Memory B cell (primary cell): ENCODE data around the gene GPR37L1.

Experiments
- ATAC-seq: fragments of 150-1000 bp; cut with Tn5 transposase; 2 replicates; pipeline ENCODE4 v1.10.0; 2021; ENCODE audit warnings: low read depth, mild to moderate bottlenecking, moderate library complexity
- DNase-seq, 2 donors: peaks; one replicate each; pipeline ENCODE4 v3.0.0; 2022; ENCODE audit warnings: low spot score in 2 of 2
- H3K27ac Mint-ChIP-seq: one replicate; pipeline ENCODE4 v1.8.0; 2022; ENCODE audit warnings: mild to moderate bottlenecking, moderate library complexity, mixed read lengths
- H3K27me3 Mint-ChIP-seq: one replicate; pipeline ENCODE4 v1.8.0; 2022; ENCODE audit warnings: mixed read lengths
- H3K36me3 Mint-ChIP-seq: one replicate; pipeline ENCODE4 v1.8.0; 2022; ENCODE audit warnings: mild to moderate bottlenecking, mixed read lengths
- H3K4me1 Mint-ChIP-seq: one replicate; pipeline ENCODE4 v1.8.0; 2022; ENCODE audit warnings: mixed read lengths
- H3K4me3 Mint-ChIP-seq: one replicate; pipeline ENCODE4 v1.8.0; 2022; ENCODE audit warnings: mild to moderate bottlenecking, moderate library complexity, mixed read lengths
- H3K9me3 Mint-ChIP-seq: one replicate; pipeline ENCODE4 v1.8.0; 2022; ENCODE audit warnings: mixed read lengths

Gene GPR37L1

DNA sequence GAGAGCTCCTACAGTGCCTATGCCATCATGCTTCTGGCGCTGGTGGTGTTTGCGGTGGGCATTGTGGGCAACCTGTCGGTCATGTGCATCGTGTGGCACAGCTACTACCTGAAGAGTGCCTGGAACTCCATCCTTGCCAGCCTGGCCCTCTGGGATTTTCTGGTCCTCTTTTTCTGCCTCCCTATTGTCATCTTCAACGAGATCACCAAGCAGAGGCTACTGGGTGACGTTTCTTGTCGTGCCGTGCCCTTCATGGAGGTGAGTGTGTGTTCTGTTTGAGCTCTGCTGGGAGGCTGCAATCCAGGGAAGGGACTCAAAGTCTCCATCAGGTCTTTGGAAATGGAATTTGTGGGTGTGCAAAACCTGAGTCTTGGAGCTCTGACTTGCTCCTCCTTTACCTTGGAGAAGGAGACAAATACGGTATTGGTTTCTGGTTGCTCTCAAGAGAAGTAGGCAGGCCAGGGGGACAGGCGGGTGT lies 658 bp downstream of the GPR37L1 start:
- no peaks in the 10 kb centered on the region for H3K36me3 Mint-ChIP-seq
- DNase-seq: no peak
- H3K4me1 Mint-ChIP-seq: no peaks in the 10 kb centered on the region
- no peaks in the 10 kb centered on the region for H3K9me3 Mint-ChIP-seq
- ATAC-seq: no peak
- H3K4me3 Mint-ChIP-seq: no peak overlapping the region
- H3K27me3 Mint-ChIP-seq: peaks cover 19% of the 10 kb centered on the region
- no peak overlapping the region for H3K27ac Mint-ChIP-seq

DNA sequence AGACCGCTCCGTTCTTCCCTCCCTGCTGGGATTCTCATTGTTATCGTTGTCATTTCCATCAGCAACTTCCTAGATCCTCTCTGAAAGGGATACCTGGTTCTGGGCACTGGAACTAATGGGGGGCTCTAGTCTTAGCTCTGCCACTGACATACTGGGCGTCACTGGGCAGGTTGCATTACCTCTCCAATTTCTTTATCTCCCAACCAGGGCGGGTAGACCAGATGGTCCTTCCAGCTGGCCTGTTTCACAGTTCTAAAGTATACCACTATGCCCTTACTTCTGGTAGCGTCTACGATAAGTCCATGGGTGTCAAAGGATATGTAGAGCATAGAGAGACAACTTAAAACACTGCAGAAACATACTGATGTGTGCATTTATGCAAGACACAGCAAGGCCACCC lies 1.4 kb downstream of the GPR37L1 start:
- DNase-seq: no peak
- Mint-ChIP-seq H3K4me3 (no peak overlapping the region), H3K27ac (no peak overlapping the region), H3K36me3 (peaks cover 3% of the 10 kb centered on the region), H3K27me3 (peaks cover 19% of the 10 kb centered on the region), H3K4me1 (no peaks in the 10 kb centered on the region), H3K9me3 (no peaks in the 10 kb centered on the region)
- ATAC-seq: no peak

DNA sequence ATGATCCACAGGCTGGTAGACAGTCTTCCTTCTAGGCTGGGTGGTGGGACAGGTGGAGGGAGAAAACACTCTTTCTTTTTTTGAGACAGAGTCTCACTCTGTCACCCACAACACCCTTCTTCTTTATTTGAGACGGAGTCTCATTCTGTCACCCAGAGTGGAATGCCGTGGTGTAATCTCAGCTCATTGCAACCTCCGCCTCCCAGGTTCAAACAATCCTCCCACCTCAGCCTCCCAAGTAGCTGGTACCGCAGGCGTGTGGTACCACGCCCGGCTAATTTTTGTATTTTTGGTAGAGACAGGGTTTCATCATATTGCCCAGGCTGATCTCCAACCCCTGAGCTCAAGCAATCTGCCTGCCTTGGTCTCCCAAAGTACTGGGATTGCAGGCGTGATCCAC lies 2.9 kb downstream of the GPR37L1 start:
- DNase-seq: no peak
- no peak for ATAC-seq
- H3K4me1 Mint-ChIP-seq: no peaks in the 10 kb centered on the region
- H3K4me3 Mint-ChIP-seq: no peak overlapping the region
- H3K9me3 Mint-ChIP-seq: no peaks in the 10 kb centered on the region
- no peak overlapping the region for H3K27ac Mint-ChIP-seq
- H3K36me3 Mint-ChIP-seq: peaks cover 3% of the 10 kb centered on the region
- H3K27me3 Mint-ChIP-seq: peaks cover 19% of the 10 kb centered on the region

DNA sequence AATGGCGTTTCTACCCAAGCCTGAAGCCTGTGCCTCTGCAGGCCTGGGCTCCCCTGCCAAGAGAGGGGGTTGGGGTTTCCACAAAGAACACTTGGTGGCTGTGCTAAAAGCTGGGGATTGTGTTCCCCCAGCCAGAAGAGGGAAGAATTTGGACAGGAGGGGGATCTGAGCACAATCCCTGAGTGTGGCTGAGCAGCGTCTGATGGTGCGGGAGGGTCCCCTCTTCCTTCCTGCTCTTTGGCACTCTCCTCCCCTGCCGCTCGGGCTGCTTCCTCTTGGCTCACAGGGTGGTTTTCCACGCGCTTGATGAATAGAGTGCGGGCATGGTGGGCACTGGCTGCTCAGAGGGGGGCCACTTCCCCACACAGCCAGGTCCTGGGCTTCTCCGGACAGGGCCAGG lies 3.7 kb downstream of the GPR37L1 start:
- no peaks in the 10 kb centered on the region for H3K4me1 Mint-ChIP-seq
- DNase-seq: no peak
- H3K36me3 Mint-ChIP-seq: peaks cover 3% of the 10 kb centered on the region
- H3K27ac Mint-ChIP-seq: no peak overlapping the region
- ATAC-seq: no peak
- H3K27me3 Mint-ChIP-seq: peaks cover 17% of the 10 kb centered on the region
- no peak overlapping the region for H3K4me3 Mint-ChIP-seq
- no peaks in the 10 kb centered on the region for H3K9me3 Mint-ChIP-seq

DNA sequence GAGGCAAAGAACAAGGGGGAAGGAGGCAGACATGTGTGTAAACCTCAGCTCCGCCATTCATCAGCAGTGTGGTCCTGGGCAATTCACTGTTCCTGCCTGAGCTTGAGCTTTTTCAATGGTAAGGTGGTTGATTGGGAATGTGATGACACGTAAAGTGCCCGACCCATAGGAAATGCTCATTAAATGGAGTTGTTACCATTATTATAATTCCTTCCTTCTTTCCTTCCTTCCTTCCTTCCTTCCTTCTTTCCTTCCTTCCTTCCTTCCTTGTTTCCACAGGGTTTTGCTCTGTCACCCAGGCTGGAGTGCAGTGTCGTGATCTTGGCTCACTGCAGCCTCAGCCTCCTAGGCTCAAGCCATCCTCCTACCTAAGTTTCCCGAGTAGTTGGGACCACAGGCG lies 4.3 kb downstream of the GPR37L1 start:
- Mint-ChIP-seq H3K27me3 (peaks cover 12% of the 10 kb centered on the region), H3K4me1 (no peaks in the 10 kb centered on the region)

DNA sequence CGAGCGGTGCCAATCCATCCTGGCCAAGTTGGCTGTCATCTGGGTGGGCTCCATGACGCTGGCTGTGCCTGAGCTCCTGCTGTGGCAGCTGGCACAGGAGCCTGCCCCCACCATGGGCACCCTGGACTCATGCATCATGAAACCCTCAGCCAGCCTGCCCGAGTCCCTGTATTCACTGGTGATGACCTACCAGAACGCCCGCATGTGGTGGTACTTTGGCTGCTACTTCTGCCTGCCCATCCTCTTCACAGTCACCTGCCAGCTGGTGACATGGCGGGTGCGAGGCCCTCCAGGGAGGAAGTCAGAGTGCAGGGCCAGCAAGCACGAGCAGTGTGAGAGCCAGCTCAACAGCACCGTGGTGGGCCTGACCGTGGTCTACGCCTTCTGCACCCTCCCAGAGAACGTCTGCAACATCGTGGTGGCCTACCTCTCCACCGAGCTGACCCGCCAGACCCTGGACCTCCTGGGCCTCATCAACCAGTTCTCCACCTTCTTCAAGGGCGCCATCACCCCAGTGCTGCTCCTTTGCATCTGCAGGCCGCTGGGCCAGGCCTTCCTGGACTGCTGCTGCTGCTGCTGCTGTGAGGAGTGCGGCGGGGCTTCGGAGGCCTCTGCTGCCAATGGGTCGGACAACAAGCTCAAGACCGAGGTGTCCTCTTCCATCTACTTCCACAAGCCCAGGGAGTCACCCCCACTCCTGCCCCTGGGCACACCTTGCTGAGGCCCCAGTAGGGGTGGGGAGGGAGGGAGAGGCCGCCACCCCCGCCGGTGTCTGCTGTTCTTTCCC lies 5.3 kb downstream of the GPR37L1 start:
- Mint-ChIP-seq H3K4me3 (no peak overlapping the region), H3K36me3 (peaks cover 10% of the 10 kb centered on the region), H3K9me3 (no peaks in the 10 kb centered on the region), H3K27ac (peak overlapping the region; percentile 18), H3K27me3 (peaks cover 12% of the 10 kb centered on the region), H3K4me1 (no peaks in the 10 kb centered on the region)
- ATAC-seq (no peak), DNase-seq (no peak)

More for the DNA sequence above, 4.3 kb downstream of the GPR37L1 start:
- no peak for ATAC-seq
- no peak for DNase-seq
- Mint-ChIP-seq H3K27ac (no peak overlapping the region), H3K36me3 (peaks cover 4% of the 10 kb centered on the region), H3K9me3 (no peaks in the 10 kb centered on the region), H3K4me3 (no peak overlapping the region)

DNA sequence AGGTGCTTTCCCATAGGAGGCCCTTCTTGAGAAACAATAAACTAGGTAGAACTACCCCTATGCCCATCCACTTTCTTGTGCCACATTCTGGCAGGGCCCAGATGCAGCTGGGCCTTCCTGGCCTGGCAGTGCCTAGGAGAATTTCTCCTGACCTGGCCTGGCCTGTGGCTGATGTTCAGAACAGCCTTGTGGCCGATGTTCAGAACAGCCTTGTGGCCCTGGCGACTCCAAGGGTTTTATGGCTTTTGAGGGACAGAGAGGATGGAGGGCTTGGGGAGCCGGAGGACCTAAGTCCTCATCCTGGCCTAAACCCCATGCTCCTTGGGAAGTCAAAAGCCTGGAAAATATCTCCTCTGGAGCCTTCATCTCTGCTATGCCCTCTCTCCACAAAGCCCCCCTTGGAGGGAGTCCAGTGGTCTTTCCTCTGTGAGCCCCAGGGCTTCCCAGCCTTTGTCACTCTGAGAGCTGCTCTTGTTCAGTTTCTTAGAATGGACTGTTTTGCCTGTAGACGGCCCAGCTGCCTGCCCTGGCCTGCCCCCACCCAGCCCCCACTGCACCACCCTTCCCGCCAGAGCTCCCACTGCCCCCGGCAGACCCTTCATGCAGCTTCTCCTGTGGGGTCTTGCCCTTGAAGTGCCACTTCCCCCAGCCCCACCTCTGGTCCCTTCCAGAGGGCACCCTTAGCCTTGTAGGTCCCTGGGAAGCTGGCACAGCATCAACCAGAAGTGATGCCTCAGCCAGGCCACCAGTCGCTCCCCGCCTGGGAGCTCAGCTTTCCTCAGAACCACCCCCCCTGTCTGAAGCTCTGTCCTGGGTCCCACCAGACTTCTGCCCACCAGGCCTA lies 7.0 kb downstream of the GPR37L1 start:
- ATAC-seq (no peak), DNase-seq (no peak)
- Mint-ChIP-seq H3K36me3 (peaks cover 12% of the 10 kb centered on the region), H3K4me3 (no peak overlapping the region), H3K4me1 (no peaks in the 10 kb centered on the region), H3K27me3 (peaks cover 3% of the 10 kb centered on the region), H3K27ac (no peak overlapping the region), H3K9me3 (no peaks in the 10 kb centered on the region)

DNA sequence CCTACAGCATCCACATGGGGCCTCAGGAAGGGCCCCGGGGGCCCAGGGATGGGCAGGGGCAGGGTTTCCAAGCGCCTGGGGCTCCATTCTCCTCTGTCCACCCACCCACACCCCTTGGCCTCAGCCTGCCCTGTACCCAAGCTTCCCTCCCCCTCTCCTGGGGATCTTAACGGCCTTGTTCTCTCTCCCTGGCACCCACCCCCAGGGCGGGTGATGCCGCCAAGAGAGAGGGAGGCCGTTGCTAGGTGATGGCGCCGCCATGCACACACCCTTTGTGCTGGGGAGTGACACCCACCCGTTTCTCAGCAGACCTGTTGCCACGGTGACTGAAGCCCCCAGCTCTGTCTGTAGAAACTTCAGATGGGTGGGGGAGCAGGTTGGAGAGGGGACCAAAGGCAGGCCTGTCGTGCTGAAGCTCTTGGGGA lies 7.6 kb downstream of the GPR37L1 start:
- DNase-seq: no peak
- Mint-ChIP-seq H3K36me3 (peaks cover 12% of the 10 kb centered on the region), H3K9me3 (no peaks in the 10 kb centered on the region), H3K4me1 (no peaks in the 10 kb centered on the region), H3K27ac (no peak overlapping the region), H3K4me3 (no peak overlapping the region), H3K27me3 (peaks cover 3% of the 10 kb centered on the region)
- ATAC-seq: no peak

DNA sequence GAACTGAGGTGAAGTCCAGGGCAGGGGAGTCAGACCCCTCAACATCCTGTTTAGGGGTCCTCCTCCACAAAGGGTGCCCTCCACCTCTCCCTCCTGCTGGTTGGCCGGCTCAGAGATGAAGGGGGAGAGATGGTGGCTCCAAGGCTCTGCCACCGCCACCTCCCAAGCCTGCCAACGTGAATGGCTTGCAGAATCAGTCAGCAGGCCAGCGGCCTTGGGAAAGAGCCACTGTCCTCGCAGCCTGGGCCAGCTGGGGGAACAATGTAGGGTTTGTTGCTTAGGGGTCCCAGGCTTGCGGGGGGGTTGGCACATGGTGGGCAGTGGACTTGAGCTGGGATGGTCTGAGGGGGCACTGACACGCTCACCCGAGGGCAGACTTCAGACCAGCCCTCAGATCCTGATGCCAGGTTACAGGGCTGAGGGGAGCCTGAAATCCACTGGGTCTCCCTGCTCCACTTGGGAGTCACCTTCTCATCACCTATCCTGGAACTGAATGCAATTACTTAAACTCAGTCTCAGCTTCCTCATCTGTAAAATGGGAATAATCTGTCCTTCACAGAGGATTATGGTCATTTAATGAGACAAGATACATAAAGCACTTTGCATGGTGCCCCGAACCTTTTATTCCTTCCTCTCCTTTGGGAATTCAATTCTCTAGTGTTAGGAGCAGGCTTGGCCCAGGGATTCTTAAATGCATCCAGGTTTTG lies 8.3 kb downstream of the GPR37L1 start:
- H3K4me1 Mint-ChIP-seq: peaks cover 4% of the 10 kb centered on the region
- H3K36me3 Mint-ChIP-seq: peaks cover 12% of the 10 kb centered on the region
- no peak overlapping the region for H3K4me3 Mint-ChIP-seq
- ATAC-seq: no peak
- H3K27ac Mint-ChIP-seq: no peak overlapping the region
- no peaks in the 10 kb centered on the region for H3K9me3 Mint-ChIP-seq
- peaks cover 3% of the 10 kb centered on the region for H3K27me3 Mint-ChIP-seq
- no peak for DNase-seq

DNA sequence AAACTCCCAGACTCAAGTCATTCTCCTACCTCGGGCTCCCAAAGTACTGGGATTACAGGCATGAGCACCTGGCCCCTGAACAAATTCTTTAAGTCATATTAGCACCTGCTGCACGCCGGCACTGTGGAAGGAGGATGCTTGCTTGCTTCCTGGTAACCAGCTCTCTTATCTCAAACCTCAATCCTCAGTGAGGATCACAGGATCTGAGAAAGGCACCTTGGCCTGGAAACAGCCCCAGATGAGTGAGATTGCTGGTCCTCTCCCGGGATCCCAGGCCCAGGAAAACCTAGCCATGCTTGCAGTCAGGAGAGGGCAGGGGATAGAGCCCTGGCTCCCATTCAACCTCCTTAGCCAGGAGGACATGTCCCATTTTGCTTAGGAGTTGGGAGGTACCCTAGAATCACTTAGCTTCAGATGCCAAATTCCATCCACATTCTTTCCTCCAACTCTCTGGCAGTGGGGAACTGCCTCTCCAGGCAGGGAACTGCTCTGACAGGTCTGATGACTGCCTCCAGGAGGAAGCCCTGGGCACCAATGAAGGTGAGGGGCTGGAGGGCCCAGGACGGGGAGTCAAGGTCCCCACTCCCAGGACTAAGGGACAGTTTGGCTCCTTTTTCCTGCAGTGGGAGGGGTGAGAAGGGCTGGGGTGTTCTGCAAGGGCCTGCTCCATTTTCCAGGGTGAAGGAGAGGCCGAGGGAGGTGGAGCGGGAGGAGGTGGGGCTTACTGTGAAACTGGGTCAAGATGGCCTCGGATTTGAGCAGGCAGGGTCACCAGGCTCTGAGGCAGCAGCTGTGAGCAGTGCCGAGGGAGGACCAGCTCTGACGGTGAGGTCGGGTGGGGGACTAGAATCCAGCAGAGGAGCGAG lies 9.5 kb downstream of the GPR37L1 start:
- Mint-ChIP-seq H3K4me1 (peaks cover 4% of the 10 kb centered on the region), H3K4me3 (no peak overlapping the region), H3K9me3 (no peaks in the 10 kb centered on the region), H3K27ac (no peak overlapping the region), H3K36me3 (peaks cover 14% of the 10 kb centered on the region), H3K27me3 (no peaks in the 10 kb centered on the region)
- no peak for DNase-seq
- no peak for ATAC-seq

DNA sequence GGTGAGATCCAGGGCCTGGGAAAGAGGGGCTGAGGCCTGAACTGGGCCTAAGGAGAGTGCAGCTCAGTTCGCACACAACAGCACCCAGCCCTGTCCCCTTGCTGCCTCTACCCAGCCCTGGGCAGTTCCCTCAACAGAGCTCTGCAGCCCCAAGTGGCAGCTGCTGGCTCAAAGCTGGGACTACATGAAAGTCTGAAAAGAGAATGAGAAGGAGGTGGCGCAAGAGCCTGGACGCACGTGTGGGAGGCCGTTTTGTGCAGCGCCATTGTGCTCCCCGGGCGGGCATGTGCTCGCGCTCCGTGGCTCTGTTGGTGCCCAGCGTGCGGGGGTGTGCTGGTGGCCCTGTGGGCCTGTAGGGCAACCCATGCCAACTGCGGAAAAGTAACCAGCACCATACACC lies 10.3 kb downstream of the GPR37L1 start:
- Mint-ChIP-seq H3K4me1 (peaks cover 5% of the 10 kb centered on the region), H3K36me3 (peaks cover 14% of the 10 kb centered on the region), H3K9me3 (no peaks in the 10 kb centered on the region), H3K27ac (no peak overlapping the region), H3K4me3 (no peak overlapping the region), H3K27me3 (no peaks in the 10 kb centered on the region)
- DNase-seq (no peak), ATAC-seq (no peak)

DNA sequence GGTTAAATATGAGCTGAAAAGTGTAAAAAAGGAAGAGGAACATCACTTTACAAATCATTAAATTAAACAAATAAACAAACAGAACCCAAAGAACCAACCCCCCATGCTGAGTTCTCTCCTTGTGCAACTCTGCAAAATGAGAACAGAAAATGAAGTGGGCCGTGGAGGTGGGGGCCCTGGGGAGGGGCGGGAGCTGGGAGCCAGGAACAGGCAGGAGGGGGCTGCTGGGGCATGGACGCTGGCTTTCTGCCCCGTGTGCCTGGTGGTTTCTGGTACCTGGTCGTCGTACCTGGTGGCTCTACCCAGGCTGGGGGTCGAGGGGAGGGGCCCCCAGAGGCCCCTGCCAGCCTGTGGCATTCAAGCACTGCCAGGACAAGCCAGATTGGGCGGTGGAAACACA lies 10.8 kb downstream of the GPR37L1 start:
- no peaks in the 10 kb centered on the region for H3K9me3 Mint-ChIP-seq
- H3K4me1 Mint-ChIP-seq: peaks cover 8% of the 10 kb centered on the region
- H3K4me3 Mint-ChIP-seq: no peak overlapping the region
- H3K36me3 Mint-ChIP-seq: peaks cover 17% of the 10 kb centered on the region
- DNase-seq (no peak), ATAC-seq (no peak)
- no peak overlapping the region for H3K27ac Mint-ChIP-seq
- H3K27me3 Mint-ChIP-seq: no peaks in the 10 kb centered on the region

DNA sequence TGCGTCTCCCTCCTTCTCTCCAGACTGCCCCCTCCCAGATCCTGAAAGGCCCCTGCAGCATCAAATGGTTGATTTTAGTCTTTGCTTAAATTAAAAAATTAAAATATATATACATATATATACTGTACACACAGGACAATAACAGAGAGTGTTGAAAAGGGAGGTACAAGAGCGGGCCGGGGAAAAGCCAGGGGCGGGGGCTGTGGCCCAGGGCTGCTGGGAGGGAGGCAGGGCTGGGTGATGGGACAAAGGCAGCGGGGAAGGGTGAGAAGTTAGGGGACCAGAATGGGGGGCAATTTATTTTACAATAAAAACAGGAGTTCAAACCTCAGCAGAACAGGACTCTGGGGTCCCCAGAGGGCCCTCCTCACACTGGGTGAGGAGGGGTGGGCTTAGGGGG lies 11.3 kb downstream of the GPR37L1 start:
- Mint-ChIP-seq H3K4me1 (peaks cover 8% of the 10 kb centered on the region), H3K27me3 (no peaks in the 10 kb centered on the region), H3K9me3 (no peaks in the 10 kb centered on the region), H3K27ac (no peak overlapping the region), H3K36me3 (peaks cover 16% of the 10 kb centered on the region), H3K4me3 (no peak overlapping the region)
- ATAC-seq: no peak
- no peak for DNase-seq
